ENCODE results near the gene FOXC2.

The FOXC2 gene

GRCh38 chr16:86549076-86549892, 17.3 kb upstream of the FOXC2 start:
- ChIA-PET CTCF (interaction anchor here (1.1 kb wide), 1 partner anchor 514 kb away, joined by 5 read pairs; no protein-coding TSS in a partner anchor), POLR2A (no interaction called here)
- Histone ChIP-seq H3K27ac (ENCODE audit: insufficient read depth in 1 of 2, low read depth in 1 of 2, low read length in 2 of 2, poor library complexity in 1 of 2, severe bottlenecking in 2 of 2) (no peak overlapping the region), H3K4me3 (ENCODE audit: control insufficient read depth in 1 of 7, extremely low read depth in 1 of 7, insufficient read depth in 4 of 7, low read depth in 2 of 7, low read length in 6 of 7) (no peak overlapping the region), H3K27me3 (replicated peaks in 2 of 5; ENCODE audit: control insufficient read depth in 4 of 5, insufficient read depth in 5 of 5, low read length in 4 of 5) (no peaks in the 10 kb centered on the region), H3K36me3 (ENCODE audit: control insufficient read depth in 4 of 4, insufficient read depth in 4 of 4, low read length in 3 of 4) (peaks cover 7 to 56% (median 37%) of the 10 kb centered on the region in 4 experiments), H3K9me3 (ENCODE audit: control extremely low read depth in 1 of 5, control insufficient read depth in 4 of 5, insufficient read depth in 2 of 5, low read depth in 1 of 5, low read length in 4 of 5) (no peaks in the 10 kb centered on the region), H3K4me1 (ENCODE audit: control extremely low read depth in 1 of 4, control insufficient read depth in 4 of 4, insufficient read depth in 4 of 4, low read length in 3 of 4) (peaks cover under 1 to 4% (median 3%) of the 10 kb centered on the region in 4 experiments)
- no peak for DNase-seq
- WGBS (ENCODE audit: insufficient coverage) = 86% methylated on average over 7 of the region's 8 CpGs

GRCh38 chr16:86549893-86550190, 16.8 kb upstream of the FOXC2 start:
- Histone ChIP-seq H3K27me3 (replicated peaks in 2 of 5; ENCODE audit: control insufficient read depth in 4 of 5, insufficient read depth in 5 of 5, low read length in 4 of 5) (no peaks in the 10 kb centered on the region), H3K9me3 (ENCODE audit: control extremely low read depth in 1 of 5, control insufficient read depth in 4 of 5, insufficient read depth in 2 of 5, low read depth in 1 of 5, low read length in 4 of 5) (no peaks in the 10 kb centered on the region), H3K27ac (ENCODE audit: insufficient read depth in 1 of 2, low read depth in 1 of 2, low read length in 2 of 2, poor library complexity in 1 of 2, severe bottlenecking in 2 of 2) (no peak overlapping the region), H3K4me1 (ENCODE audit: control extremely low read depth in 1 of 4, control insufficient read depth in 4 of 4, insufficient read depth in 4 of 4, low read length in 3 of 4) (peaks cover 3 to 9% (median 7%) of the 10 kb centered on the region in 4 experiments), H3K4me3 (ENCODE audit: control insufficient read depth in 1 of 7, extremely low read depth in 1 of 7, insufficient read depth in 4 of 7, low read depth in 2 of 7, low read length in 6 of 7) (no peak overlapping the region), H3K36me3 (ENCODE audit: control insufficient read depth in 4 of 4, insufficient read depth in 4 of 4, low read length in 3 of 4) (peaks cover 7 to 53% (median 36%) of the 10 kb centered on the region in 4 experiments)
- POLR2A ChIA-PET = no interaction called here
- 97% methylated on average over 7 of the region's 7 CpGs for WGBS (ENCODE audit: insufficient coverage)
- CTCF ChIA-PET = interaction anchor here (1.1 kb wide), 1 partner anchor 514 kb away, joined by 5 read pairs; no protein-coding TSS in a partner anchor
- no peak for DNase-seq

- WGBS (ENCODE audit: insufficient coverage) = 86% methylated on average over 5 of the region's 5 CpGs
- Histone ChIP-seq H3K4me1 (ENCODE audit: control extremely low read depth in 1 of 4, control insufficient read depth in 4 of 4, insufficient read depth in 4 of 4, low read length in 3 of 4) (peaks cover 3 to 11% (median 8%) of the 10 kb centered on the region in 4 experiments), H3K27me3 (replicated peaks in 2 of 5; ENCODE audit: control insufficient read depth in 4 of 5, insufficient read depth in 5 of 5, low read length in 4 of 5) (no peaks in the 10 kb centered on the region), H3K27ac (ENCODE audit: insufficient read depth in 1 of 2, low read depth in 1 of 2, low read length in 2 of 2, poor library complexity in 1 of 2, severe bottlenecking in 2 of 2) (no peak overlapping the region), H3K4me3 (ENCODE audit: control insufficient read depth in 1 of 7, extremely low read depth in 1 of 7, insufficient read depth in 4 of 7, low read depth in 2 of 7, low read length in 6 of 7) (no peak overlapping the region), H3K9me3 (ENCODE audit: control extremely low read depth in 1 of 5, control insufficient read depth in 4 of 5, insufficient read depth in 2 of 5, low read depth in 1 of 5, low read length in 4 of 5) (no peaks in the 10 kb centered on the region), H3K36me3 (ENCODE audit: control insufficient read depth in 4 of 4, insufficient read depth in 4 of 4, low read length in 3 of 4) (peaks cover 7 to 49% (median 35%) of the 10 kb centered on the region in 4 experiments)
- POLR2A ChIA-PET = no interaction called here
- CTCF ChIA-PET = interaction anchor here (1.1 kb wide), 1 partner anchor 513 kb away, joined by 5 read pairs; no protein-coding TSS in a partner anchor
- DNase-seq = no peak
Measured at GRCh38 chr16:86550281-86550680, 16.3 kb upstream of the FOXC2 start.

- DNase-seq = no peak
- H3K27ac ChIP-seq (ENCODE audit: insufficient read depth in 1 of 2, low read depth in 1 of 2, low read length in 2 of 2, poor library complexity in 1 of 2, severe bottlenecking in 2 of 2) = no peak overlapping the region
- peaks cover 0 to 14% (median 7%) of the 10 kb centered on the region in 5 experiments for H3K27me3 ChIP-seq (replicated peaks in 2 of 5; ENCODE audit: control insufficient read depth in 4 of 5, insufficient read depth in 5 of 5, low read length in 4 of 5)
- CTCF ChIA-PET = interaction anchor here (1.0 to 1.1 kb wide), 2 partner anchors 10 to 726 kb away, joined by 3 to 4 read pairs; no protein-coding TSS in a partner anchor
- no peak overlapping the region for H3K4me3 ChIP-seq (ENCODE audit: control insufficient read depth in 1 of 7, extremely low read depth in 1 of 7, insufficient read depth in 4 of 7, low read depth in 2 of 7, low read length in 6 of 7)
- POLR2A ChIA-PET = no interaction called here
- peaks cover 3 to 16% (median 13%) of the 10 kb centered on the region in 4 experiments for H3K4me1 ChIP-seq (ENCODE audit: control extremely low read depth in 1 of 4, control insufficient read depth in 4 of 4, insufficient read depth in 4 of 4, low read length in 3 of 4)
- no peaks in the 10 kb centered on the region for H3K9me3 ChIP-seq (ENCODE audit: control extremely low read depth in 1 of 5, control insufficient read depth in 4 of 5, insufficient read depth in 2 of 5, low read depth in 1 of 5, low read length in 4 of 5)
- 98% methylated on average over 8 of the region's 22 CpGs for WGBS (ENCODE audit: insufficient coverage)
- H3K36me3 ChIP-seq (ENCODE audit: control insufficient read depth in 4 of 4, insufficient read depth in 4 of 4, low read length in 3 of 4) = peaks cover 0 to 22% (median 18%) of the 10 kb centered on the region in 4 experiments
Measured at GRCh38 chr16:86553356-86553755, 13.3 kb upstream of the FOXC2 start.

GRCh38 chr16:86554599-86554916, 12.1 kb upstream of the FOXC2 start:
- CTCF ChIA-PET = no interaction called here
- peak overlapping the region; percentile 85 to 99 (median 95) for H3K4me3 ChIP-seq (ENCODE audit: control insufficient read depth in 1 of 7, extremely low read depth in 1 of 7, insufficient read depth in 4 of 7, low read depth in 2 of 7, low read length in 6 of 7)
- 7% methylated on average over 10 of the region's 10 CpGs for WGBS (ENCODE audit: insufficient coverage)
- H3K27ac ChIP-seq (ENCODE audit: insufficient read depth in 1 of 2, low read depth in 1 of 2, low read length in 2 of 2, poor library complexity in 1 of 2, severe bottlenecking in 2 of 2) = peak overlapping the region; percentile 88 to 95
- POLR2A ChIA-PET = no interaction called here
- DNase-seq = no peak
- peaks cover 0 to 16% (median 9%) of the 10 kb centered on the region in 5 experiments for H3K27me3 ChIP-seq (replicated peaks in 2 of 5; ENCODE audit: control insufficient read depth in 4 of 5, insufficient read depth in 5 of 5, low read length in 4 of 5)
- H3K36me3 ChIP-seq (ENCODE audit: control insufficient read depth in 4 of 4, insufficient read depth in 4 of 4, low read length in 3 of 4) = peaks cover 0 to 21% (median 16%) of the 10 kb centered on the region in 4 experiments
- H3K4me1 ChIP-seq (ENCODE audit: control extremely low read depth in 1 of 4, control insufficient read depth in 4 of 4, insufficient read depth in 4 of 4, low read length in 3 of 4) = peaks cover 3 to 16% (median 13%) of the 10 kb centered on the region in 4 experiments
- H3K9me3 ChIP-seq (ENCODE audit: control extremely low read depth in 1 of 5, control insufficient read depth in 4 of 5, insufficient read depth in 2 of 5, low read depth in 1 of 5, low read length in 4 of 5) = no peaks in the 10 kb centered on the region

GRCh38 chr16:86554917-86555703, 11.5 kb upstream of the FOXC2 start, which contains the start of gene MTHFSD:
MTHFSD (minus strand) TSS chr16:86555235; CDS start chr16:86555184, 51 bp downstream.
- ChIA-PET CTCF (no interaction called here), POLR2A (interaction anchor here (0.7 kb wide), 1 partner anchor 510 kb away, joined by 3 read pairs; no protein-coding TSS in a partner anchor)
- H3K4me1 ChIP-seq (ENCODE audit: control extremely low read depth in 1 of 4, control insufficient read depth in 4 of 4, insufficient read depth in 4 of 4, low read length in 3 of 4) = peaks cover 3 to 16% (median 13%) of the 10 kb centered on the region in 4 experiments
- peak; percentile 90 to 93 (median 91) for DNase-seq
- H3K27me3 ChIP-seq (replicated peaks in 2 of 5; ENCODE audit: control insufficient read depth in 4 of 5, insufficient read depth in 5 of 5, low read length in 4 of 5) = peaks cover 0 to 18% (median 9%) of the 10 kb centered on the region in 5 experiments
- peak within 1 kb of the TSS; percentile 88 to 95 for H3K27ac ChIP-seq (ENCODE audit: insufficient read depth in 1 of 2, low read depth in 1 of 2, low read length in 2 of 2, poor library complexity in 1 of 2, severe bottlenecking in 2 of 2)
- H3K36me3 ChIP-seq (ENCODE audit: control insufficient read depth in 4 of 4, insufficient read depth in 4 of 4, low read length in 3 of 4) = peaks cover 0 to 18% (median 13%) of the 10 kb centered on the region in 4 experiments
- peak within 1 kb of the TSS; percentile 85 to 99 (median 95) for H3K4me3 ChIP-seq (ENCODE audit: control insufficient read depth in 1 of 7, extremely low read depth in 1 of 7, insufficient read depth in 4 of 7, low read depth in 2 of 7, low read length in 6 of 7)
- H3K9me3 ChIP-seq (ENCODE audit: control extremely low read depth in 1 of 5, control insufficient read depth in 4 of 5, insufficient read depth in 2 of 5, low read depth in 1 of 5, low read length in 4 of 5) = no peaks in the 10 kb centered on the region
- 6% methylated on average over 61 of the region's 70 CpGs for WGBS (ENCODE audit: insufficient coverage)
